ENCODE measurements around the gene SPATA45.

The SPATA45 gene

DNA sequence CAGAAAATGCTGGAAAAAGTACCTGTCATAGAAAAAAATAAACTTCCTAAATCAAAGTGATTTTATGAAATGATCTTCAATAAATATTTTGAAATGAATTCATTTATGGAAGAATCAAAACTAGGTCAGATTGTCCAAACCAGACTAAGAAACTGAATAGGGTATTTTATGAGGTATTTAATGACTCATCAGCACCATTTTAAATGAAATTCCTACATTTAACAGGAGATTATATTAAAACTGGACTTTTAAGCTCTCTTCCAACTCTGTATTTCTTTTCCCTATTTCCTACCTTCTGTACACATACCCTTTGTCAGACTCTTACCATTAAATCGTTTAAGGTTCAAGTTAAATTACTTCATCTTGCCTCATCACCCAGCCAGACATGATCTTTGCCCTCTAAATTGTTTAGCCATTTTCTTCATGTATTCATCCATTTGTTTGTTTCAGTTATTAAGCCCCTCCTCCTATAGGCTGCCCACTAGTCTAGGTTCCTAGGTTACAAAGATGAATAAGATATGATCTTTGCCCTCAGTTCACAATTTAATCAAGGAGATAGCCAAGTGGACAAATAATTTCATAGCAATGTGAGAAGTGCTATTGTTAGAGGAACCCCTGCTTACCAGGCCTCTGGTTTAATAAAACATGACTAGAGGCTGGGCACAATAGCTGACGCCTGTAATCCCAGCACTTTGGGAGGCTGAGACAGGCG is 30.7 kb downstream of the SPATA45 start:
- Histone ChIP-seq H3K9me3 (ENCODE audit: insufficient read depth, low read length) (no peaks in the 10 kb centered on the region), H3K27me3 (ENCODE audit: insufficient read depth, insufficient read length) (no peaks in the 10 kb centered on the region), H3K4me3 (ENCODE audit: insufficient read length, low read depth) (no peak overlapping the region), H3K36me3 (ENCODE audit: insufficient read depth, insufficient read length, low read length) (peaks cover 6% of the 10 kb centered on the region), H3K9ac (ENCODE audit: insufficient read length, low read depth) (no peak overlapping the region), H3K4me1 (ENCODE audit: insufficient read depth, insufficient read length) (no peaks in the 10 kb centered on the region)
- DNase-seq (ENCODE audit: low read depth, low spot score): no peak
- TF ChIP-seq YY1 (IDR thresholded peaks at IDR 0.05; ENCODE audit: insufficient read depth, insufficient read length) (no peak), ZNF274 (IDR thresholded peaks at IDR 0.05; ENCODE audit: low read depth, low read length) (no peak), SUZ12 (IDR thresholded peaks at IDR 0.05; ENCODE audit: extremely low read depth, insufficient read depth, insufficient read length) (no peak)

GRCh38 chr1:212814537-212815334 is 32.7 kb downstream of the SPATA45 start:
- Histone ChIP-seq H3K4me1 (ENCODE audit: insufficient read depth, insufficient read length) (no peaks in the 10 kb centered on the region), H3K36me3 (ENCODE audit: insufficient read depth, insufficient read length, low read length) (peaks cover 6% of the 10 kb centered on the region), H3K9me3 (ENCODE audit: insufficient read depth, low read length) (no peaks in the 10 kb centered on the region), H3K4me3 (ENCODE audit: insufficient read length, low read depth) (no peak overlapping the region), H3K27me3 (ENCODE audit: insufficient read depth, insufficient read length) (no peaks in the 10 kb centered on the region), H3K9ac (ENCODE audit: insufficient read length, low read depth) (no peak overlapping the region)
- TF ChIP-seq ZNF274 (IDR thresholded peaks at IDR 0.05; ENCODE audit: low read depth, low read length) (no peak), YY1 (IDR thresholded peaks at IDR 0.05; ENCODE audit: insufficient read depth, insufficient read length) (no peak), SUZ12 (IDR thresholded peaks at IDR 0.05; ENCODE audit: extremely low read depth, insufficient read depth, insufficient read length) (no peak)
- no peak for DNase-seq (ENCODE audit: low read depth, low spot score)

DNA sequence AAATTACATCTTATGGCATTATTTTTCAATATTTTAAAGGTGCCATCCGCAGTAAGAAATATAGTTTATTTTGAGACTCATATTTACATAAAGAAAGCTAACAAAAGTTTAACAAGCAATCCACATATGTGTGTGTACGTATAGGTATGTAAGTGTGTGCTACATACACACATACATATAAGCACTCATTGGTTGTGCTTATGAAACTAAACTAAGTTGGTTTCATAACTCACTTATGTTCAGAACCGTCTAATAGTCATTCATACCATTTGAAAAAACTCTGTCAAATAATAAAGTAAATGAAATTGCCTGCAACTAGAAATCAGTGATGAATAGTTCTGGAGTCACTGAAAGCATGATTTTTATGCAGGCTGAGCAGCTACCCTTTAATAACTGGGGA is 41.7 kb downstream of the SPATA45 start:
- H3K9ac ChIP-seq (ENCODE audit: insufficient read length, low read depth): no peak overlapping the region

DNA sequence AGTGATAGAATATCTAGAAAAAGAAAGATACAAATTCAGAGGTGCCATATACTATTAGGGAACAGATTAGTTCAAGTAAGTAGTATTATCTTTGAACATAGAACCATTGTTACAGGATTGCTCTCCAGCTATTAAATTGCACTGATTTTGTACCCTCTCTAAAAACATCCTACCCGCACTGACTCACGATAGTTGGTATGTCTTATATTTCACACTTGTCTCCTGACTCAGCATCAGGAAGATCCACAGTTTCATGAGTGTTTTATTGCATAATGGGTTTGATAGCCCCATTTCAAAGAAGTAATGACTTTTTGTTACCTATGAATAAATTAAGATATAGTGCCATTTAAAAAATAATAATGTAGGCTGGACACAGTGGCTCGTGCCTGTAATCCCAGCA is 49.8 kb downstream of the SPATA45 start:
- DNase-seq (ENCODE audit: low read depth, low spot score): no peak
- Histone ChIP-seq H3K27me3 (ENCODE audit: insufficient read depth, insufficient read length) (no peaks in the 10 kb centered on the region), H3K9me3 (ENCODE audit: insufficient read depth, low read length) (no peaks in the 10 kb centered on the region), H3K4me1 (ENCODE audit: insufficient read depth, insufficient read length) (peaks cover 2% of the 10 kb centered on the region), H3K4me3 (ENCODE audit: insufficient read length, low read depth) (no peak overlapping the region), H3K36me3 (ENCODE audit: insufficient read depth, insufficient read length, low read length) (peaks cover 31% of the 10 kb centered on the region), H3K9ac (ENCODE audit: insufficient read length, low read depth) (no peak overlapping the region)
- TF ChIP-seq SUZ12 (IDR thresholded peaks at IDR 0.05; ENCODE audit: extremely low read depth, insufficient read depth, insufficient read length): no peak
- TF ChIP-seq ZNF274 (IDR thresholded peaks at IDR 0.05; ENCODE audit: low read depth, low read length): no peak
- TF ChIP-seq YY1 (IDR thresholded peaks at IDR 0.05; ENCODE audit: insufficient read depth, insufficient read length): no peak

More for the DNA sequence above, 41.7 kb downstream of the SPATA45 start:
- no peaks in the 10 kb centered on the region for H3K9me3 ChIP-seq (ENCODE audit: insufficient read depth, low read length)
- TF ChIP-seq ZNF274 (IDR thresholded peaks at IDR 0.05; ENCODE audit: low read depth, low read length): no peak
- no peak for TF ChIP-seq YY1 (IDR thresholded peaks at IDR 0.05; ENCODE audit: insufficient read depth, insufficient read length)
- TF ChIP-seq SUZ12 (IDR thresholded peaks at IDR 0.05; ENCODE audit: extremely low read depth, insufficient read depth, insufficient read length): no peak
- peaks cover 20% of the 10 kb centered on the region for H3K36me3 ChIP-seq (ENCODE audit: insufficient read depth, insufficient read length, low read length)
- no peaks in the 10 kb centered on the region for H3K27me3 ChIP-seq (ENCODE audit: insufficient read depth, insufficient read length)
- DNase-seq (ENCODE audit: low read depth, low spot score): no peak
- no peak overlapping the region for H3K4me3 ChIP-seq (ENCODE audit: insufficient read length, low read depth)
- no peaks in the 10 kb centered on the region for H3K4me1 ChIP-seq (ENCODE audit: insufficient read depth, insufficient read length)

GRCh38 chr1:212794561-212795014 is 52.9 kb downstream of the SPATA45 start:
- Histone ChIP-seq H3K36me3 (ENCODE audit: insufficient read depth, insufficient read length, low read length) (peaks cover 25% of the 10 kb centered on the region), H3K4me1 (ENCODE audit: insufficient read depth, insufficient read length) (peaks cover 2% of the 10 kb centered on the region), H3K9me3 (ENCODE audit: insufficient read depth, low read length) (no peaks in the 10 kb centered on the region), H3K4me3 (ENCODE audit: insufficient read length, low read depth) (no peak overlapping the region), H3K27me3 (ENCODE audit: insufficient read depth, insufficient read length) (no peaks in the 10 kb centered on the region), H3K9ac (ENCODE audit: insufficient read length, low read depth) (no peak overlapping the region)
- DNase-seq (ENCODE audit: low read depth, low spot score): no peak
- TF ChIP-seq ZNF274 (IDR thresholded peaks at IDR 0.05; ENCODE audit: low read depth, low read length) (no peak), SUZ12 (IDR thresholded peaks at IDR 0.05; ENCODE audit: extremely low read depth, insufficient read depth, insufficient read length) (no peak), YY1 (IDR thresholded peaks at IDR 0.05; ENCODE audit: insufficient read depth, insufficient read length) (no peak)

DNA sequence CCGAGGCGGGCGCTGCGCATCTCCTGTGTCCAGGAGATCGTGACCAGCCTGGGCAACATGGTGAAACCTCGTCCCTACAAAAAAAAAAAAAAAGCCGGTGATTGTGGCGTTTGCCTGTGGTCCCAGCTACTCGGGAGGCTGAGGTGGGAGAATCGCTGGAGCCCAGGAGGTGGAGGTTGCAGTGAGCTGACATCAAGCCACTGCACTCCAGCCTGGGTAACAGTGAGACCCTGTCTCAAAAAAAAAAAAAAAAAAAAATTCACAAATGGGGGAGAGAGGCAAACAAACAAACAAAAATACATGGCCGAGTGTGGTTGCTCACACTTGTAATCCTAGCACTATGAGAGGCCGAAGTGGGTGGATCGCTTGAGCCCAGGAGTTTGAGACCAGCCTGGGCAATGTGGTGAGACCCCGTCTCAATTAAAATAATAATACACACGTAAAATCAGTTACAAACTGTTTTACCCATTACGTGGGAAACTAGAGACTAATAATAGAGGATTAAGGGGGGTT is 55.0 kb downstream of the SPATA45 start:
- peaks cover 2% of the 10 kb centered on the region for H3K4me1 ChIP-seq (ENCODE audit: insufficient read depth, insufficient read length)
- TF ChIP-seq SUZ12 (IDR thresholded peaks at IDR 0.05; ENCODE audit: extremely low read depth, insufficient read depth, insufficient read length) (no peak), YY1 (IDR thresholded peaks at IDR 0.05; ENCODE audit: insufficient read depth, insufficient read length) (no peak), ZNF274 (IDR thresholded peaks at IDR 0.05; ENCODE audit: low read depth, low read length) (no peak)
- H3K36me3 ChIP-seq (ENCODE audit: insufficient read depth, insufficient read length, low read length): peaks cover 24% of the 10 kb centered on the region
- peak overlapping the region; percentile 99 for H3K9ac ChIP-seq (ENCODE audit: insufficient read length, low read depth)
- peak overlapping the region; percentile 99 for H3K4me3 ChIP-seq (ENCODE audit: insufficient read length, low read depth)
- no peak for DNase-seq (ENCODE audit: low read depth, low spot score)
- H3K27me3 ChIP-seq (ENCODE audit: insufficient read depth, insufficient read length): no peaks in the 10 kb centered on the region
- no peaks in the 10 kb centered on the region for H3K9me3 ChIP-seq (ENCODE audit: insufficient read depth, low read length)

All from NT2/D1 (cell line).